Type B pancreatic cell (in vitro differentiated cells): ENCODE data around the gene SLC4A1. TPM values are rescaled to one million over a fixed set of nuclear protein-coding genes. Genes with fewer than 3 reads are reported as not detected.

ENCODE experiments used
- DNase-seq: peaks from one replicate; pipeline ENCODE4 v3.0.0; 2021; ENCODE audit warnings: mixed read lengths; ENCODE audit not compliant: unreplicated experiment; ENCODE audit errors: extremely low spot score
- H3K27ac Mint-ChIP-seq: 2 replicates; pipeline ENCODE4 v1.8.0; 2021; ENCODE audit warnings: mild to moderate bottlenecking, mixed read lengths
- H3K27me3 Mint-ChIP-seq: 2 replicates; pipeline ENCODE4 v1.8.0; 2021; ENCODE audit warnings: mixed read lengths
- H3K36me3 Mint-ChIP-seq: 2 replicates; pipeline ENCODE4 v1.8.0; 2021; ENCODE audit warnings: mixed read lengths
- H3K4me1 Mint-ChIP-seq: one replicate; pipeline ENCODE4 v1.8.0; 2021; ENCODE audit warnings: mixed read lengths; ENCODE audit not compliant: unreplicated experiment
- H3K4me3 Mint-ChIP-seq: 2 replicates; pipeline ENCODE4 v1.8.0; 2021; ENCODE audit warnings: mild to moderate bottlenecking, mixed read lengths
- H3K9me3 Mint-ChIP-seq: 2 replicates; pipeline ENCODE4 v1.8.0; 2021; ENCODE audit warnings: mixed read lengths
- CTCF ChIP-seq: fragments of 200-600 bp; sonication (generic); conservative IDR thresholded peaks from 2 replicates; pipeline ENCODE4 v1.5.0; 2021; ENCODE audit warnings: antibody characterized with exemption, mild to moderate bottlenecking
- total RNA-seq: library from RNA; stranded (reverse); gene quantifications from 2 replicates; pipeline ENCODE4 v1.2.1, GENCODE V29; 2021; ENCODE audit warnings: low replicate concordance

Gene SLC4A1
- total RNA-seq, 1 donor from 2014 or later = not detected

GRCh38 chr17:44210342-44211192 is 57.4 kb downstream of the SLC4A1 start:
- peak; percentile 89 for DNase-seq
- Mint-ChIP-seq H3K4me3 (no peak overlapping the region), H3K9me3 (no peaks in the 10 kb centered on the region), H3K27me3 (no peaks in the 10 kb centered on the region), H3K4me1 (peaks cover 6% of the 10 kb centered on the region), H3K27ac (no peak overlapping the region), H3K36me3 (peaks cover 17% of the 10 kb centered on the region)
- peak; percentile 93 for TF ChIP-seq CTCF

- no peaks in the 10 kb centered on the region for H3K27me3 Mint-ChIP-seq
- no peak for TF ChIP-seq CTCF
- DNase-seq = no peak
- H3K4me1 Mint-ChIP-seq = peaks cover 7% of the 10 kb centered on the region
- H3K4me3 Mint-ChIP-seq = no peak overlapping the region
- no peaks in the 10 kb centered on the region for H3K9me3 Mint-ChIP-seq
- H3K36me3 Mint-ChIP-seq = peaks cover 14% of the 10 kb centered on the region
- H3K27ac Mint-ChIP-seq = no peak overlapping the region
These were observed 58.1 kb downstream of the SLC4A1 start for GRCh38 chr17:44209786-44210341.

- H3K9me3 Mint-ChIP-seq = no peaks in the 10 kb centered on the region
- peaks cover 12% of the 10 kb centered on the region for H3K4me1 Mint-ChIP-seq
- no peak overlapping the region for H3K27ac Mint-ChIP-seq
- H3K27me3 Mint-ChIP-seq = no peaks in the 10 kb centered on the region
- H3K4me3 Mint-ChIP-seq = no peak overlapping the region
- no peak for TF ChIP-seq CTCF
- no peak for DNase-seq
- peaks cover 8% of the 10 kb centered on the region for H3K36me3 Mint-ChIP-seq
These were observed 60.2 kb downstream of the SLC4A1 start for GRCh38 chr17:44207743-44208142.

- DNase-seq = no peak
- Mint-ChIP-seq H3K4me3 (no peak overlapping the region), H3K4me1 (peaks cover 12% of the 10 kb centered on the region), H3K27me3 (no peaks in the 10 kb centered on the region), H3K9me3 (no peaks in the 10 kb centered on the region), H3K36me3 (peaks cover 8% of the 10 kb centered on the region), H3K27ac (no peak overlapping the region)
- TF ChIP-seq CTCF = no peak
These were observed 60.6 kb downstream of the SLC4A1 start for GRCh38 chr17:44207319-44207718.

- Mint-ChIP-seq H3K9me3 (no peaks in the 10 kb centered on the region), H3K27me3 (no peaks in the 10 kb centered on the region), H3K36me3 (peaks cover 8% of the 10 kb centered on the region), H3K4me3 (no peak overlapping the region), H3K4me1 (peaks cover 12% of the 10 kb centered on the region), H3K27ac (no peak overlapping the region)
- DNase-seq = no peak
- TF ChIP-seq CTCF = no peak
These were observed 61.1 kb downstream of the SLC4A1 start for GRCh38 chr17:44206825-44207155.
